HCT116 (cell line): ENCODE measurements around the gene HSD17B10.

ENCODE experiments used
- EGR1 ChIP-seq: IDR thresholded peaks from 2 replicates; pipeline ENCODE4 v1.6.1; 2012; ENCODE audit warnings: low read depth
- EZH2 ChIP-seq: fragments of 200-600 bp; sonication (generic); IDR thresholded peaks from 2 replicates; pipeline ENCODE4 v1.6.1; 2017; ENCODE audit warnings: antibody characterized with exemption, mixed run types
- ZNF274 ChIP-seq: fragments of 200-500 bp; sonication (Bioruptor generic); IDR thresholded peaks from 2 replicates; pipeline ENCODE4 v1.6.1; 2014; ENCODE audit warnings: mild to moderate bottlenecking, low read depth, low read length, inconsistent platforms
- TF ChIP-seq, protein P1 (sequence below), 3 experiments: fragments of 200-600 bp in 1 of 3; sonication (generic) in 1 of 3; IDR thresholded peaks in 2 of 3; conservative IDR thresholded peaks in 1 of 3; 2 replicates each; pipeline ENCODE4 v1.5.1; 2012 to 2017; ENCODE audit warnings: low read depth in 2 of 3, low read length in 2 of 3, antibody characterized with exemption in 1 of 3, borderline replicate concordance in 1 of 3, control low read depth in 1 of 3, mild to moderate bottlenecking in 1 of 3, mixed read lengths in 1 of 3, mixed run types in 1 of 3, moderate library complexity in 1 of 3; ENCODE audit not compliant: insufficient read depth in 1 of 3
- TF ChIP-seq, protein P2 (sequence below): IDR thresholded peaks from 2 replicates; pipeline ENCODE4 v1.6.1; 2012; ENCODE audit warnings: low read depth

DNA sequence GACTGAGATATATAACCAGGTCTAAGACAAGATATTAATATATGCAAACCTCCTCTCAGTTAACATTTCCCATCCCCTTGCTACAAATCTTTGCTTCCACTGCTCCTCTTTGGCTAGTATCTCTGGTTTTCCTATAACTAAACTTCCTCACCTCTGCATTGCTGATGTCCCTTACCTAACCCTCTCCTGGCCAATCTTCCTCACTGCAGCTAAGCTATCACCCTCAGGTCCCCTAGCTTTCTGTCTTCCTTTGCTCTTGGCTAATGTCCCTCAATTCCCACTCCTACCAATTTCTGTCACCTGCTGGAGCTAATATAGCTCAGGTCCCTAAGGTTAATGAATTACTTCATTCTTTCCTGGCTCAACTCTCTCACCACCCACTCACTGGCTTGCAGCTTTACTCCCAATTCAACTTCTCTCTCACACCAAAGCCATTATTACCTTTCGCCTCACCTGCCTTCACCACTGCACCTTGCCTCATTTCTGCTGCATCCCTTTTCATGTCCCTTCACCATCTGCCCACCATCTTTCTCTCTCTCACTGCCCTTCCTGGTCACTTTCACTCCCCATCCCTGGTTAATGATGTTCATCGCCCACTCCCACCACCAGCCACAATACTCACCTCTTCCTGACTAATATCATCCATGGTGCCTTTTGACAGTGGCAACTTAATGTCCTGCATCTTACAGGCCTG, 38.4 kb downstream of the HSD17B10 start:
- TF ChIP-seq, protein P1, sequence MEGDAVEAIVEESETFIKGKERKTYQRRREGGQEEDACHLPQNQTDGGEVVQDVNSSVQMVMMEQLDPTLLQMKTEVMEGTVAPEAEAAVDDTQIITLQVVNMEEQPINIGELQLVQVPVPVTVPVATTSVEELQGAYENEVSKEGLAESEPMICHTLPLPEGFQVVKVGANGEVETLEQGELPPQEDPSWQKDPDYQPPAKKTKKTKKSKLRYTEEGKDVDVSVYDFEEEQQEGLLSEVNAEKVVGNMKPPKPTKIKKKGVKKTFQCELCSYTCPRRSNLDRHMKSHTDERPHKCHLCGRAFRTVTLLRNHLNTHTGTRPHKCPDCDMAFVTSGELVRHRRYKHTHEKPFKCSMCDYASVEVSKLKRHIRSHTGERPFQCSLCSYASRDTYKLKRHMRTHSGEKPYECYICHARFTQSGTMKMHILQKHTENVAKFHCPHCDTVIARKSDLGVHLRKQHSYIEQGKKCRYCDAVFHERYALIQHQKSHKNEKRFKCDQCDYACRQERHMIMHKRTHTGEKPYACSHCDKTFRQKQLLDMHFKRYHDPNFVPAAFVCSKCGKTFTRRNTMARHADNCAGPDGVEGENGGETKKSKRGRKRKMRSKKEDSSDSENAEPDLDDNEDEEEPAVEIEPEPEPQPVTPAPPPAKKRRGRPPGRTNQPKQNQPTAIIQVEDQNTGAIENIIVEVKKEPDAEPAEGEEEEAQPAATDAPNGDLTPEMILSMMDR (IDR thresholded peaks at IDR 0.05 in 2 of 3, conservative IDR thresholded peaks at IDR 0.05 in 1 of 3; ENCODE audit: borderline replicate concordance in 1 of 3, insufficient read depth in 1 of 3, low read depth in 2 of 3, low read length in 2 of 3) = 0 out of 6 replicates have a peak, but pooled peaks of 1 of the 3 experiments have one; percentile 5
- no peak for TF ChIP-seq EZH2
- TF ChIP-seq EGR1 = no peak
- no peak for TF ChIP-seq ZNF274
- TF ChIP-seq, protein P2, sequence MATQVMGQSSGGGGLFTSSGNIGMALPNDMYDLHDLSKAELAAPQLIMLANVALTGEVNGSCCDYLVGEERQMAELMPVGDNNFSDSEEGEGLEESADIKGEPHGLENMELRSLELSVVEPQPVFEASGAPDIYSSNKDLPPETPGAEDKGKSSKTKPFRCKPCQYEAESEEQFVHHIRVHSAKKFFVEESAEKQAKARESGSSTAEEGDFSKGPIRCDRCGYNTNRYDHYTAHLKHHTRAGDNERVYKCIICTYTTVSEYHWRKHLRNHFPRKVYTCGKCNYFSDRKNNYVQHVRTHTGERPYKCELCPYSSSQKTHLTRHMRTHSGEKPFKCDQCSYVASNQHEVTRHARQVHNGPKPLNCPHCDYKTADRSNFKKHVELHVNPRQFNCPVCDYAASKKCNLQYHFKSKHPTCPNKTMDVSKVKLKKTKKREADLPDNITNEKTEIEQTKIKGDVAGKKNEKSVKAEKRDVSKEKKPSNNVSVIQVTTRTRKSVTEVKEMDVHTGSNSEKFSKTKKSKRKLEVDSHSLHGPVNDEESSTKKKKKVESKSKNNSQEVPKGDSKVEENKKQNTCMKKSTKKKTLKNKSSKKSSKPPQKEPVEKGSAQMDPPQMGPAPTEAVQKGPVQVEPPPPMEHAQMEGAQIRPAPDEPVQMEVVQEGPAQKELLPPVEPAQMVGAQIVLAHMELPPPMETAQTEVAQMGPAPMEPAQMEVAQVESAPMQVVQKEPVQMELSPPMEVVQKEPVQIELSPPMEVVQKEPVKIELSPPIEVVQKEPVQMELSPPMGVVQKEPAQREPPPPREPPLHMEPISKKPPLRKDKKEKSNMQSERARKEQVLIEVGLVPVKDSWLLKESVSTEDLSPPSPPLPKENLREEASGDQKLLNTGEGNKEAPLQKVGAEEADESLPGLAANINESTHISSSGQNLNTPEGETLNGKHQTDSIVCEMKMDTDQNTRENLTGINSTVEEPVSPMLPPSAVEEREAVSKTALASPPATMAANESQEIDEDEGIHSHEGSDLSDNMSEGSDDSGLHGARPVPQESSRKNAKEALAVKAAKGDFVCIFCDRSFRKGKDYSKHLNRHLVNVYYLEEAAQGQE = no peak
